Subcutaneous adipose tissue (tissue), 4 donors: ENCODE data around the gene SLCO2A1. TPM values are rescaled to one million over a fixed set of nuclear protein-coding genes. Genes with fewer than 3 reads are reported as not detected.

Experiments used
- CTCF ChIP-seq: fragments of 450-650 bp; IDR thresholded peaks from one replicate; pipeline ENCODE4 v1.5.1; 2016; ENCODE audit warnings: low read depth, mild to moderate bottlenecking, control low read depth, antibody characterized with exemption, moderate library complexity
- total RNA-seq, 4 donors: library from RNA; depleted of rRNA; stranded (reverse); fragments of >200 nt; gene quantifications; one replicate each; pipeline ENCODE4 v1.1.0, GENCODE V29; 2016

Gene SLCO2A1
- total RNA-seq, 4 donors from 2014 or later, result 2.4 to 7.2 (median 3.1) TPM

DNA sequence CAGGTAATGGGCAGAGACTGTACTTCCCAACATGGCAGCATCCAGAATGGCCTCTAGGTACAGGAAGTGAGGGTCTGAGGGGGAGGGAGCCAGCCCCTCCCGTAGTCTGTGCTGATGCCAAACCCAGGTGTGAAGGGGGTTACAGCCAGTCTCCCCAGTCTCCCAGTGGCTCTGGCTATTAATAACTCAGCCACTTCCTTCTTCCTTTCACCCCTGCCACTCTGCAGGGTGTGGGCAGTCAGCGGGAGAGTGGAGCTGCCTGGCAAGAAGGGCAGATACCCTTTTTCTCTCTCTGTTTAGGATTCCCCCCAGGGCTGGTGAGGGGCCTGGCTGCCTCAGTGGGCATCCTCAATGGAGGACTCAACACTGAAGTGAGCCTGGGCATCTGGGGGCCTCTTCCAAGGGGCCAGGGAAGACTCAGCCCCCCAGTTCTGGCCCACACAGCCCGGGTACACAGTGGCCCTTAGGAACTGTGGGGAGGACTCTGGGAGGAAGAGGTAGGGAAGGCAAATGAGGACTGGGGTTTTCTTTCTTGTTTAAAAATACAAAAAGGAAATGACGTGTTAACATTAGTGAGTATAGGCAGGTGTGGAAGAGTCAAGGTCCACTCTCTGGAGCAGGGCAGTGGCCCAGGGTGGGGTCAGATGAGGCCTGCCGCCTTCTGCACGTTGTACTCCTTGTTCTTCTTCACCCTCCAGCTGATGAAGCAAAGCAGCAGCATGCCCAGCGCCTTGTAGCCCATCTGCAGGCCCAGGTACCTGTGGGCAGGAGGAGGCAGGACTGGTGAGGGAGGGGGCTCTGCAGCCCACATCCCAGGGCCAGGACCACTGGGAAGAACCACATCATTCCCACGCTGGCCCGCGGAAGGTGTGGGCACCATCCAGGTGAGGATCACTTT lies 95.4 kb downstream of the SLCO2A1 start:
- no peak for TF ChIP-seq CTCF

DNA sequence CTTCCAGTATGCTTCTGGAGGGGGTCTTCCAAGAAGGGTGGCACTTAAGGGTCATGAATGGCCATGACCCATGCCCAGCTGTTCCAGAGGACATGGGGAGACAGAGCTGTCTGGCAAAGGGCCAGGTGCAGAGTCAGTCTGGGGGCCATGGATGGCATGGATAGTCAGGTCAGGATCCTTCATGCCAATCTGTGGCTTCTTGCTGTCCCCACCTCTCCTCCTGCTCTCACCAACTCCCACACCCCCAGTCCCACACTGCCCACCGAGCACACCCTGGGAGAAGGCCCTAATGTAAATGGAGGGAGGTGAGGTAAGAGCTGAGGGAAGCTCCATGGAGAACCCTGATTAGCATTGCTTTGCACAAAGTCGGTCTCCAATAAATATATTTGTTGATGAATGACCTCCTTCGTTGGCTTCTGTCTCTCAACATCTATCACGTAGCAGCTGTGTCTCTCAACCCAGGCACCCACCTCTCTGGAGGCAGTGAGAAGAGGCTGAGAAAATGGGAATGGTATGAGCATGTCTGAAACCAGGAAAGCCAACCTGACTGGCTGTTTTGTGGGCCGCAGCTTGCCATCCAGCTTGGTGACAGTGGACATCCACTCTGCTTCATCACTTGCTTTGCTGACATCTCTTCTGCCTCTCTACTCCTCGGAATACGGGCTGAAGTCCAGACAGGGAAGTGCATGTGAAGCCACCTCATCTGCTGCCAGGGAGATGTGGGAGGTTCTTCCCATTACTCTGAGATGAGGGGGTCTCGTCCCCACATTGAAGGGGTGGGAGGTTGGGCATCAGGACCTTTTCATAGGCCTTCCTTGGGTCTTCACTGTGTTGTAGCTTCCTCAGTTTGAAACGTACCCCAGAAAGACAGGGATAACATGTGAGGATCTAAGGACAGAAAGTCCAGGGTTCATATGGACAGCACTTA lies 96.4 kb downstream of the SLCO2A1 start:
- no peak for TF ChIP-seq CTCF

DNA sequence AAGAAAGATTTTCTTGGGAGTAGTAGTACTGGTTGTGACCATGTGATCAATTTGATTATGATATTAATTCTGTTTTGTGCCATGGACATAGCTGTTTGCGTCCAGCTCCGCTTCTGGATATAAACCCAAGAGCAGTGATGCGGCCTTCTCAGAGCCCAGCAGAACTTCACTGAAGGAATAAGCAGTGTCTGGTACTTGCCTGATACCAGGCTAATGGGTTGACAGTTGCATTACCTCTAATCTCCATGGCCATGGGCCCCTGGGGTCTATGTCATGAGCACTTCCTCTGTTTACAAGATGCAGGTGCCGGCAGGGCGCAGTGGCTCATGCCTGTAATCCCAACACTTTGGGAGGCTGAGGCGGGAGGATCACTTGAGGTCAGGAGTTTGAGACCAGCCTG lies 97.7 kb downstream of the SLCO2A1 start:
- no peak for TF ChIP-seq CTCF

DNA sequence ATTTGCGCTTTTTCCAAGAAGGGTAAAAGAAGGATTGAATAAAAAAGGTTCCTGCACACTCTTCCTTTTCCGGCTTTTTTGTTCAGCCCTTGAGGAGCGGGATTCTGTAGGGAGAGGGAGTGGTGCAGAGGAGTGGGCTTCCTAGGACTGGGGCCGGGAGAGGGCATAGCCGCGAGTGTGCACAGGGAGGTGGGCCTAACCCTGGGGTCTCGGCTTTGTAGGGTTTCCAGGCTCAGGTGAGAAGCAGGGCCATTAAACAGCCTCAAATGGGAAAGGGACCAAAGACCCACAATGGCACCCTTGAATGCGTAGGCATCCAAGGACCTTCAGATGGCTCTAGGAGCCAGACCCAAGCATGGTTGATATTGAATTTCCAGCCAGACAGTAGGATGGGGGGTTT lies 98.6 kb downstream of the SLCO2A1 start:
- no peak for TF ChIP-seq CTCF

DNA sequence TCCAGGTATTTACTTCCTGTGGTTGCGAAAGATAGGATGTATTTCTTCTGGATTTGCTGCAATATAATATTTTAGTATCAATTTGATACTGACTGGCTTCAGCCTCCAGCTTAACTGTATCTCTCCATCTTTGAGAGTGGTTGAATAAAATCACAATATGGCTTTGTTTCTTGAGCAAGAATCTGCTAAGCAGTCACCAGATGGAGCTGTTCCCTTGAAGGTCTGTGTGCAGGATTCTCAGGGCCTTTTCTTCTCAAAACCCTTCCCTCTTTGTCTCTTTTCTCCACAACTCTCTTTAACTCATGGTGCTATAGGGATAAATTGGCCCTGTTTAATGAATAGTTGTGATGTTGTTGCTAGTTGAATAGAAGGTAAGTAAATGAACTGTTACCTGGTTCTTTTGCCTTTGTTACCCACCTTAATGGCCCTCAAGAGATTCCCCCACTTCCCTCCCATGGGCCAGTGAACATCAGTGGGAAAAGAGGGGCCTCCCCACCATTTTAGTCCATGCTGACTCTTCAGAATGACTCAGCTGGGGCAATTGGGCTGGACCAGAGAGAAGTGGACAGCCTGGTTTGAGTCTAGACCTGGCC lies 99.3 kb downstream of the SLCO2A1 start:
- no peak for TF ChIP-seq CTCF

GRCh38 chr3:133928903-133929607 lies 100.7 kb downstream of the SLCO2A1 start:
- TF ChIP-seq CTCF, result no peak
